ENCODE measurements around the gene UBP1. TPM values are rescaled to one million over a fixed set of nuclear protein-coding genes. Genes with fewer than 3 reads are reported as not detected.
"Not testable (repeated sequence)": the region's sequence is repeated elsewhere in the genome, so short reads cannot be mapped to it uniquely, and the experiment has no call there.

Gene UBP1
- 36.2 and 39.2 TPM in 2 replicates for total RNA-seq

GRCh38 chr3:33440328-33441224 is at the start of gene UBP1:
Gene UBP1, minus strand, starts transcription at chr3:33440405. Its CDS starts 557 bp downstream, at chr3:33439848.
- DNase-seq (ENCODE audit: low read depth in 2 of 2): peak; percentile 100

GRCh38 chr3:33488683-33489082 is 48.5 kb upstream of the UBP1 start:
- no peak for DNase-seq (ENCODE audit: low read depth in 2 of 2)

GRCh38 chr3:33488246-33488645 is 48.0 kb upstream of the UBP1 start:
- DNase-seq (ENCODE audit: low read depth in 2 of 2): no peak

- DNase-seq (ENCODE audit: low read depth in 2 of 2): peak in 1 of 2 donors; percentile 2
Observed at GRCh38 chr3:33482111-33482521, 41.9 kb upstream of the UBP1 start.

- DNase-seq (ENCODE audit: low read depth in 2 of 2): no peak
Observed at GRCh38 chr3:33474896-33475295, 34.7 kb upstream of the UBP1 start.

GRCh38 chr3:33473813-33474212 is 33.6 kb upstream of the UBP1 start:
- DNase-seq (ENCODE audit: low read depth in 2 of 2): no peak

GRCh38 chr3:33467786-33468185 is 27.6 kb upstream of the UBP1 start:
- no peak for DNase-seq (ENCODE audit: low read depth in 2 of 2)

GRCh38 chr3:33461097-33461496 is 20.9 kb upstream of the UBP1 start:
- no peak for DNase-seq (ENCODE audit: low read depth in 2 of 2)

GRCh38 chr3:33459577-33459976 is 19.4 kb upstream of the UBP1 start:
- not testable (repeated sequence) for DNase-seq (ENCODE audit: low read depth in 2 of 2)

GRCh38 chr3:33458446-33458845 is 18.2 kb upstream of the UBP1 start:
- DNase-seq (ENCODE audit: low read depth in 2 of 2): no peak

GRCh38 chr3:33456756-33457155 is 16.6 kb upstream of the UBP1 start:
- DNase-seq (ENCODE audit: low read depth in 2 of 2): no peak

GRCh38 chr3:33453331-33453761 is 13.1 kb upstream of the UBP1 start:
- DNase-seq (ENCODE audit: low read depth in 2 of 2): no peak

GRCh38 chr3:33451994-33452393 is 11.8 kb upstream of the UBP1 start:
- not testable (repeated sequence) for DNase-seq (ENCODE audit: low read depth in 2 of 2)

GRCh38 chr3:33447958-33448357 is 7.8 kb upstream of the UBP1 start:
- DNase-seq (ENCODE audit: low read depth in 2 of 2): no peak

- not testable (repeated sequence) for DNase-seq (ENCODE audit: low read depth in 2 of 2)
Observed at GRCh38 chr3:33447256-33447625, 7.0 kb upstream of the UBP1 start.

GRCh38 chr3:33442190-33442589 is 2.0 kb upstream of the UBP1 start:
- DNase-seq (ENCODE audit: low read depth in 2 of 2): no peak

GRCh38 chr3:33441225-33441976 is 1.2 kb upstream of the UBP1 start:
- DNase-seq (ENCODE audit: low read depth in 2 of 2): no peak

GRCh38 chr3:33439546-33440327 is 468 bp downstream of the UBP1 start:
- DNase-seq (ENCODE audit: low read depth in 2 of 2): peak in 1 of 2 donors; percentile 41

- DNase-seq (ENCODE audit: low read depth in 2 of 2): no peak
Observed at GRCh38 chr3:33438881-33439545, 1.2 kb downstream of the UBP1 start.

GRCh38 chr3:33438284-33438668 is 1.9 kb downstream of the UBP1 start:
- peak in 1 of 2 donors; percentile 39 for DNase-seq (ENCODE audit: low read depth in 2 of 2)
